HepG2 (cell line): ENCODE results near the gene C12orf60. TPM values are rescaled to one million over a fixed set of nuclear protein-coding genes. Genes with fewer than 3 reads are reported as not detected.

Experiments
- MYNN ChIP-seq: sonication (generic); formaldehyde crosslinking; IDR thresholded peaks from 2 replicates; pipeline ENCODE4 v1.4.0; 2020; ENCODE audit warnings: mild to moderate bottlenecking, low read depth, missing genetic modification reagents
- NFYB ChIP-seq: sonication (generic); formaldehyde crosslinking; IDR thresholded peaks from 2 replicates; pipeline ENCODE4 v1.4.0; 2020; ENCODE audit warnings: missing genetic modification reagents
- SAP130 ChIP-seq: IDR thresholded peaks from 2 replicates; pipeline ENCODE4 v1.6.1; 2016; ENCODE audit warnings: low read depth
- TGIF2 ChIP-seq: IDR thresholded peaks from 2 replicates; pipeline ENCODE4 v1.6.1; 2016; ENCODE audit warnings: control low read depth, missing compliant biosample characterization
- THAP11 ChIP-seq: IDR thresholded peaks from 2 replicates; pipeline ENCODE4 v1.6.1; 2016; ENCODE audit warnings: missing biosample characterization, missing genetic modification reagents
- TSC22D2 ChIP-seq: sonication (generic); formaldehyde crosslinking; IDR thresholded peaks from 2 replicates; pipeline ENCODE4 v1.5.1; 2020; ENCODE audit warnings: missing genetic modification reagents, mild to moderate bottlenecking, borderline replicate concordance
- ZFP36L1 ChIP-seq: sonication (generic); formaldehyde crosslinking; IDR thresholded peaks from 2 replicates; pipeline ENCODE4 v1.8.0; 2022; ENCODE audit warnings: mild to moderate bottlenecking, missing genetic modification reagents, moderate library complexity
- ZNF143 ChIP-seq: sonication (generic); formaldehyde crosslinking; IDR thresholded peaks from 2 replicates; pipeline ENCODE4 v1.4.0; 2020; ENCODE audit warnings: missing genetic modification reagents
- ZNF205 ChIP-seq: IDR thresholded peaks from 2 replicates; pipeline ENCODE4 v1.6.1; 2018; ENCODE audit warnings: missing biosample characterization, missing genetic modification reagents
- ZNF383 ChIP-seq: sonication (generic); formaldehyde crosslinking; IDR thresholded peaks from 2 replicates; pipeline ENCODE4 v1.4.0; 2020; ENCODE audit warnings: missing genetic modification reagents, mild to moderate bottlenecking, borderline replicate concordance
- ZNF614 ChIP-seq: IDR thresholded peaks from 2 replicates; pipeline ENCODE4 v1.6.1; 2018; ENCODE audit warnings: missing biosample characterization, missing genetic modification reagents, inconsistent platforms, borderline replicate concordance
- ZNF619 ChIP-seq: sonication (generic); formaldehyde crosslinking; IDR thresholded peaks from 2 replicates; pipeline ENCODE4 v1.4.0; 2020; ENCODE audit warnings: mild to moderate bottlenecking, missing genetic modification reagents
- ZNF782 ChIP-seq: sonication (generic); formaldehyde crosslinking; IDR thresholded peaks from 2 replicates; pipeline ENCODE4 v1.4.0; 2020; ENCODE audit warnings: missing genetic modification reagents, mild to moderate bottlenecking, borderline replicate concordance
- polyA plus RNA-seq, 8 experiments: library from polyadenylated mRNA; depleted of rRNA in 3 of 8; stranded (reverse) in 7 of 8; unstranded in 1 of 8; fragments of >200 nt; fragmentation: Illumina TruSeq in 4 of 8; extraction: Trizol in 4 of 8; gene quantifications; 2 replicates each; pipeline versions ENCODE4 v1.2.1 to v1.2.3, GENCODE V29; 2011 to 2016; ENCODE audit warnings: low read depth in 4 of 8, missing spikeins in 1 of 8, mixed read lengths in 1 of 8; ENCODE audit not compliant: insufficient read depth in 1 of 8
- total RNA-seq, 5 experiments: library from RNA; depleted of rRNA; stranded (reverse); fragments of >200 nt; fragmentation: Illumina TruSeq; extraction: Trizol; gene quantifications; 2 replicates each; pipeline ENCODE4 v1.2.3, GENCODE V29; 2016; ENCODE audit warnings: low read depth in 1 of 5
- TF ChIP-seq, protein P1 (sequence below): sonication (generic); formaldehyde crosslinking; IDR thresholded peaks from 2 replicates; pipeline ENCODE4 v1.4.0; 2020; ENCODE audit warnings: missing genetic modification reagents
- TF ChIP-seq, protein P2 (sequence below): sonication (generic); formaldehyde crosslinking; IDR thresholded peaks from 2 replicates; pipeline ENCODE4 v1.8.1; 2023; ENCODE audit warnings: mild to moderate bottlenecking, moderate library complexity, missing genetic modification reagents
- TF ChIP-seq, protein P3 (sequence below): sonication (generic); formaldehyde crosslinking; IDR thresholded peaks from 2 replicates; pipeline ENCODE4 v1.5.0; 2020; ENCODE audit warnings: missing genetic modification reagents, mild to moderate bottlenecking, borderline replicate concordance
- TF ChIP-seq, protein P4 (sequence below): sonication (generic); formaldehyde crosslinking; IDR thresholded peaks from 2 replicates; pipeline ENCODE4 v1.8.0; 2022; ENCODE audit warnings: mild to moderate bottlenecking, missing genetic modification reagents
- TF ChIP-seq, protein P5 (sequence below): IDR thresholded peaks from 2 replicates; pipeline ENCODE4 v1.6.1; 2016; ENCODE audit warnings: missing compliant biosample characterization, missing genetic modification reagents, borderline replicate concordance
- TF ChIP-seq, protein P6 (sequence below): sonication (generic); formaldehyde crosslinking; IDR thresholded peaks from 2 replicates; pipeline ENCODE4 v1.4.0; 2020; ENCODE audit warnings: missing genetic modification reagents
- TF ChIP-seq, protein P7 (sequence below): sonication (generic); formaldehyde crosslinking; IDR thresholded peaks from 2 replicates; pipeline ENCODE4 v1.4.0; 2020; ENCODE audit warnings: mild to moderate bottlenecking, missing genetic modification reagents

C12orf60 gene
- total and polyA plus RNA-seq, 2 of the 13 experiments (the other 11 are each of a cell fraction or from before 2014, with no cell fraction given) = 0.55 to 1.4 TPM

DNA sequence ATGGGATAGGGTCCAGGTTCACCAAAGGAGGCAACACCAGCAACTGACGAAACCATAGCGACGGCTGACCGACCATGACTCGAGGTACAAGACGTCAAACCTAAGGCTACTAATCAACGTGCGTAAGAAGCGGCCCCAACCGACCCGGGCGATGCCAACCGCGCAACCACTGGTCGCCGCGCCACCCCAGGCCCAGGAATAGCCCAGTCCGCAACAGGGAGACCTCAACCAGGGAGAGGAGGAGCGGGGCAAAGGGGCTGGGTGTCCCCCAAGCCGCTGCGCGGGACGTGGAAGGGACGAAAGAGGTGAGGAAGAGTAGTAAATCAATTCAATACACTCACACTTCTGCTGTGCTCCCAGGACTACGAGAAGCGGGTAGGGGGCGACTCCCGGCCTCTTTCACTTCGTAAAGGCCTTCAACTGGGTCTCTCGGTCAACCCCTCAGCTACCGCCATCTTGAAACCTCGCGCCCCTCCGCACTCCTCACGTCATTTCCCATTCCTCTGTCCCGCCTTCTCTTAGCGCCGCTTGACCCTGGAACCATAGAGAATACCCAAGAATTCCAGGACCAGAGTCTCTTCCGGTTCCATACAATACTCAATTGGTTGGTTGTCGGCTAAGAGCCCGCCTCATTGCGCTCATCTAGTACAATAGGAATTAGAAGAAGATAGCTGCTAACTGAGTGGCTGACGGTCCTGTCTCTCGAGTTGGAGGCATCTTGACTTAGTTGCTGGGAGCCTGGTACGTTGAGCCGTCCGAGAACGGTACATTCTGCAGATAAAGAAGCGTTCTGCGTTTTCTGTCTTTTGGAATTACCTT, at the start of gene C12orf60, which contains the start of gene WBP11 (continued):
- no peak for TF ChIP-seq ZFP36L1 (CRISPR knock-in tag)
- no peak for TF ChIP-seq MYNN (CRISPR knock-in tag)
- 0 out of 2 replicates have a peak, but pooled peaks have one; percentile 28 for TF ChIP-seq ZNF619 (CRISPR knock-in tag)
- peak; percentile 93 for TF ChIP-seq SAP130 (CRISPR knock-in tag)
- TF ChIP-seq, protein P1, sequence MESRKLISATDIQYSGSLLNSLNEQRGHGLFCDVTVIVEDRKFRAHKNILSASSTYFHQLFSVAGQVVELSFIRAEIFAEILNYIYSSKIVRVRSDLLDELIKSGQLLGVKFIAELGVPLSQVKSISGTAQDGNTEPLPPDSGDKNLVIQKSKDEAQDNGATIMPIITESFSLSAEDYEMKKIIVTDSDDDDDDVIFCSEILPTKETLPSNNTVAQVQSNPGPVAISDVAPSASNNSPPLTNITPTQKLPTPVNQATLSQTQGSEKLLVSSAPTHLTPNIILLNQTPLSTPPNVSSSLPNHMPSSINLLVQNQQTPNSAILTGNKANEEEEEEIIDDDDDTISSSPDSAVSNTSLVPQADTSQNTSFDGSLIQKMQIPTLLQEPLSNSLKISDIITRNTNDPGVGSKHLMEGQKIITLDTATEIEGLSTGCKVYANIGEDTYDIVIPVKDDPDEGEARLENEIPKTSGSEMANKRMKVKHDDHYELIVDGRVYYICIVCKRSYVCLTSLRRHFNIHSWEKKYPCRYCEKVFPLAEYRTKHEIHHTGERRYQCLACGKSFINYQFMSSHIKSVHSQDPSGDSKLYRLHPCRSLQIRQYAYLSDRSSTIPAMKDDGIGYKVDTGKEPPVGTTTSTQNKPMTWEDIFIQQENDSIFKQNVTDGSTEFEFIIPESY (CRISPR knock-in tag) = no peak
- TF ChIP-seq, protein P2, sequence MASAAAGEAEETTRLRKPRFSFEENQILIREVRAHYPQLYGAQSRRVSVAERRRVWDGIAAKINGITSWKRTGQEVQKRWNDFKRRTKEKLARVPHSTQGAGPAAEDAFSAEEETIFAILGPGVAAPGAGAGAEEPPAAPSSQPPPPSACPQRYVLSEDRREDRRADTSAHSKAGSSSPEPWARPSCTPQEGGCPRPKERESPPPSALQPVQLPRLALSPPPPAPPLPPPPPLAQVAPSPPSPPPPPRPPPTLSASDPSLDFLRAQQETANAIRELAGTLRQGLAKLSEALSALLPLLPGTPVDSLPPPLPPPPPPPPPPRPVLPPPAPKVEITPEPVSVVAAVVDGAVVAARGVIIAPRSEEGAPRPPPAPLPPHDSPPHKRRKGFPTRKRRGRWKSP (CRISPR knock-in tag) = peak; percentile 58; the same call in 1 of the 2 replicates
- TF ChIP-seq, protein P3, sequence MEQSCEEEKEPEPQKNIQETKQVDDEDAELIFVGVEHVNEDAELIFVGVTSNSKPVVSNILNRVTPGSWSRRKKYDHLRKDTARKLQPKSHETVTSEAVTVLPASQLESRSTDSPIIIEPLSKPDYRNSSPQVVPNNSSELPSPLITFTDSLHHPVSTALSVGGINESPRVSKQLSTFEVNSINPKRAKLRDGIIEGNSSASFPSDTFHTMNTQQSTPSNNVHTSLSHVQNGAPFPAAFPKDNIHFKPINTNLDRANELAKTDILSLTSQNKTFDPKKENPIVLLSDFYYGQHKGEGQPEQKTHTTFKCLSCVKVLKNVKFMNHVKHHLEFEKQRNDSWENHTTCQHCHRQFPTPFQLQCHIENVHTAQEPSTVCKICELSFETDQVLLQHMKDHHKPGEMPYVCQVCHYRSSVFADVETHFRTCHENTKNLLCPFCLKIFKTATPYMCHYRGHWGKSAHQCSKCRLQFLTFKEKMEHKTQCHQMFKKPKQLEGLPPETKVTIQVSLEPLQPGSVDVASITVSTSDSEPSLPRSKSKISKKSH = no peak
- TF ChIP-seq, protein P4, sequence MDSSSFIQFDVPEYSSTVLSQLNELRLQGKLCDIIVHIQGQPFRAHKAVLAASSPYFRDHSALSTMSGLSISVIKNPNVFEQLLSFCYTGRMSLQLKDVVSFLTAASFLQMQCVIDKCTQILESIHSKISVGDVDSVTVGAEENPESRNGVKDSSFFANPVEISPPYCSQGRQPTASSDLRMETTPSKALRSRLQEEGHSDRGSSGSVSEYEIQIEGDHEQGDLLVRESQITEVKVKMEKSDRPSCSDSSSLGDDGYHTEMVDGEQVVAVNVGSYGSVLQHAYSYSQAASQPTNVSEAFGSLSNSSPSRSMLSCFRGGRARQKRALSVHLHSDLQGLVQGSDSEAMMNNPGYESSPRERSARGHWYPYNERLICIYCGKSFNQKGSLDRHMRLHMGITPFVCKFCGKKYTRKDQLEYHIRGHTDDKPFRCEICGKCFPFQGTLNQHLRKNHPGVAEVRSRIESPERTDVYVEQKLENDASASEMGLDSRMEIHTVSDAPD = no peak
- TF ChIP-seq TGIF2 (CRISPR knock-in tag) = no peak
- TF ChIP-seq ZNF143 (CRISPR knock-in tag) = 0 out of 2 replicates have a peak, but pooled peaks have one; percentile 38
- TF ChIP-seq, protein P5, sequence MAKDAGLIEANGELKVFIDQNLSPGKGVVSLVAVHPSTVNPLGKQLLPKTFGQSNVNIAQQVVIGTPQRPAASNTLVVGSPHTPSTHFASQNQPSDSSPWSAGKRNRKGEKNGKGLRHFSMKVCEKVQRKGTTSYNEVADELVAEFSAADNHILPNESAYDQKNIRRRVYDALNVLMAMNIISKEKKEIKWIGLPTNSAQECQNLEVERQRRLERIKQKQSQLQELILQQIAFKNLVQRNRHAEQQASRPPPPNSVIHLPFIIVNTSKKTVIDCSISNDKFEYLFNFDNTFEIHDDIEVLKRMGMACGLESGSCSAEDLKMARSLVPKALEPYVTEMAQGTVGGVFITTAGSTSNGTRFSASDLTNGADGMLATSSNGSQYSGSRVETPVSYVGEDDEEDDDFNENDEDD (CRISPR knock-in tag) = peak; percentile 92; the same call in 1 of the 2 replicates
- no peak for TF ChIP-seq ZNF782 (CRISPR knock-in tag)
- TF ChIP-seq THAP11 (CRISPR knock-in tag) = peak; percentile 91
- TF ChIP-seq ZNF205 = no peak; the same call in 1 of the 2 replicates
- TF ChIP-seq TSC22D2 (CRISPR knock-in tag) = no peak
- TF ChIP-seq, protein P6, sequence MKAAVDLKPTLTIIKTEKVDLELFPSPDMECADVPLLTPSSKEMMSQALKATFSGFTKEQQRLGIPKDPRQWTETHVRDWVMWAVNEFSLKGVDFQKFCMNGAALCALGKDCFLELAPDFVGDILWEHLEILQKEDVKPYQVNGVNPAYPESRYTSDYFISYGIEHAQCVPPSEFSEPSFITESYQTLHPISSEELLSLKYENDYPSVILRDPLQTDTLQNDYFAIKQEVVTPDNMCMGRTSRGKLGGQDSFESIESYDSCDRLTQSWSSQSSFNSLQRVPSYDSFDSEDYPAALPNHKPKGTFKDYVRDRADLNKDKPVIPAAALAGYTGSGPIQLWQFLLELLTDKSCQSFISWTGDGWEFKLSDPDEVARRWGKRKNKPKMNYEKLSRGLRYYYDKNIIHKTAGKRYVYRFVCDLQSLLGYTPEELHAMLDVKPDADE (CRISPR knock-in tag) = no peak; the same call in 1 of the 2 replicates
- TF ChIP-seq ZNF614 (CRISPR knock-in tag) = no peak; the same call in 1 of the 2 replicates
- TF ChIP-seq NFYB (CRISPR knock-in tag) = peak; percentile 93
- no peak for TF ChIP-seq ZNF383 (CRISPR knock-in tag)
- TF ChIP-seq, protein P7, sequence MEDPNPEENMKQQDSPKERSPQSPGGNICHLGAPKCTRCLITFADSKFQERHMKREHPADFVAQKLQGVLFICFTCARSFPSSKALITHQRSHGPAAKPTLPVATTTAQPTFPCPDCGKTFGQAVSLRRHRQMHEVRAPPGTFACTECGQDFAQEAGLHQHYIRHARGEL (CRISPR knock-in tag) = no peak
